HG03460 (cell line): ENCODE measurements around the gene FSTL3.
"Not testable (repeated sequence)": the region's sequence is repeated elsewhere in the genome, so short reads cannot be mapped to it uniquely, and the experiment has no call there.

Source experiments
- ATAC-seq: cut with Tn5 transposase; IDR thresholded peaks from one replicate; pipeline ENCODE4 v1.9.1; 2021; ENCODE audit not compliant: unreplicated experiment

Gene FSTL3

GRCh38 chr19:709196-709964, 33.2 kb downstream of the FSTL3 start:
- ATAC-seq: no peak

- ATAC-seq: no peak
Measured at GRCh38 chr19:709965-710571, 33.9 kb downstream of the FSTL3 start.

- ATAC-seq: no peak
Measured at GRCh38 chr19:710767-711166, 34.6 kb downstream of the FSTL3 start.

- ATAC-seq: no peak
Measured at GRCh38 chr19:711254-711653, 35.1 kb downstream of the FSTL3 start.

- no peak for ATAC-seq
Measured at GRCh38 chr19:715347-715746, 39.2 kb downstream of the FSTL3 start.

- ATAC-seq: no peak
Measured at GRCh38 chr19:718251-718951, 42.2 kb downstream of the FSTL3 start.

- no peak for ATAC-seq
Measured at GRCh38 chr19:718991-719512, 42.9 kb downstream of the FSTL3 start.

- ATAC-seq: no peak
Measured at GRCh38 chr19:719636-720344, 43.6 kb downstream of the FSTL3 start.

GRCh38 chr19:720345-721160, 44.4 kb downstream of the FSTL3 start:
- ATAC-seq: no peak

GRCh38 chr19:722553-723101, 46.4 kb downstream of the FSTL3 start:
- no peak for ATAC-seq

- ATAC-seq: no peak
Measured at GRCh38 chr19:723247-723646, 47.1 kb downstream of the FSTL3 start.

GRCh38 chr19:723714-724113, 47.5 kb downstream of the FSTL3 start:
- ATAC-seq: no peak

- no peak for ATAC-seq
Measured at GRCh38 chr19:725461-726089, 49.4 kb downstream of the FSTL3 start.

- no peak for ATAC-seq
Measured at GRCh38 chr19:726993-727956, 51.1 kb downstream of the FSTL3 start.

GRCh38 chr19:728011-728410, 51.8 kb downstream of the FSTL3 start:
- no peak for ATAC-seq

GRCh38 chr19:729564-729963, 53.4 kb downstream of the FSTL3 start:
- ATAC-seq: not testable (repeated sequence)

GRCh38 chr19:729965-730668, 53.9 kb downstream of the FSTL3 start:
- ATAC-seq: no peak

GRCh38 chr19:731000-731399, 54.8 kb downstream of the FSTL3 start:
- ATAC-seq: no peak
